Limb (tissue), 2 donors: ENCODE results near the gene FOXP1.

Experiments
- DNase-seq, 2 donors: peaks; one replicate each; pipeline ENCODE4 v3.0.0-alpha.2; 2016; ENCODE audit errors: extremely low spot score in 2 of 2

Gene FOXP1

DNA sequence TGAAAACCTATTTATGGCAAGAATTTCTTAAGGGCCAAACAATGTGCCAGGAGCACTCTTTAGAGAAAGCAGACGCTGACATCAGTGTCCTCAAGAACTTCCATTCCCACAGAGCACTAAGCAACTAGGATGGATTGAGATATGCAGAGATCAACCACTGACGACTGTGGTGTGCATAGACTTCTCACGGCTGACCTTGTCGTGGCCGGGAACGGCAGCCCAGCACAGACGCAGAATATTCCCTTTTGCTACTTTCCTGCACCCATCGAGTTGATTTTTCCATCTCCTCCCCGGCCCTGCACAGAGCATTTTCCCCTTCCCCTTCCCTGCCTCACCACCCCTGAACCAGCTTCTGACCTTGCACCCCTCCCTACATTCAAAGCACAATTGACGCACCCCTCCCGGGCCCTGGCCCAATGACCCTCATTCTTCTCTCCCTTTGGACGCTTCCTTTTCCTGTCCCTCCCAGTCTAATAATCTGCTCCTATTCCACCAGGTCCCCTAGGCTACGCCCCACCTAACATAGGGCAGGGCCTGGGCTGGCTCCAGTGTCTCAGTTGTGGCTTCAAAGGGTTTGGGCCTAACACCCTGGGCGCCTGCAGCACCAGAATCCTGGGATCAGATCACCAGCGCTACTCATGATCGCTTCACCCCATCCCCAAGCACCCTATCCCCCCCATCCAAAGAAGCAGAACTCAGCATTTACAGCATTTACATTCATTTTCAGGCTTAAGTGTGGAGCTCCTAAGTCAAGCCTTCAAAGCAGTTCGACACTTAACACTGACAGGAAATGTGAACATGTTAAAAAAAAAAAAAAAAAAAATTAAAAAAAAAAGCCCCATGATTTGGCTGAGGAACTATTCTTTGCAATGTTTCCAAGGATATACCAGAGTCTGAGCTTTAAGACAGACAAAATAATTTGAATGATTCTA lies 151.2 kb downstream of the FOXP1 start:
- DNase-seq, result no peak

GRCh38 chr3:71430941-71431552 lies 152.5 kb downstream of the FOXP1 start:
- DNase-seq, result no peak

GRCh38 chr3:71429597-71429988 lies 153.9 kb downstream of the FOXP1 start:
- no peak for DNase-seq

- DNase-seq, result peak in 1 of 2 donors; percentile 55
Observed at GRCh38 chr3:71428841-71429596, 154.5 kb downstream of the FOXP1 start.

GRCh38 chr3:71425491-71426071 lies 157.9 kb downstream of the FOXP1 start:
- no peak for DNase-seq

DNA sequence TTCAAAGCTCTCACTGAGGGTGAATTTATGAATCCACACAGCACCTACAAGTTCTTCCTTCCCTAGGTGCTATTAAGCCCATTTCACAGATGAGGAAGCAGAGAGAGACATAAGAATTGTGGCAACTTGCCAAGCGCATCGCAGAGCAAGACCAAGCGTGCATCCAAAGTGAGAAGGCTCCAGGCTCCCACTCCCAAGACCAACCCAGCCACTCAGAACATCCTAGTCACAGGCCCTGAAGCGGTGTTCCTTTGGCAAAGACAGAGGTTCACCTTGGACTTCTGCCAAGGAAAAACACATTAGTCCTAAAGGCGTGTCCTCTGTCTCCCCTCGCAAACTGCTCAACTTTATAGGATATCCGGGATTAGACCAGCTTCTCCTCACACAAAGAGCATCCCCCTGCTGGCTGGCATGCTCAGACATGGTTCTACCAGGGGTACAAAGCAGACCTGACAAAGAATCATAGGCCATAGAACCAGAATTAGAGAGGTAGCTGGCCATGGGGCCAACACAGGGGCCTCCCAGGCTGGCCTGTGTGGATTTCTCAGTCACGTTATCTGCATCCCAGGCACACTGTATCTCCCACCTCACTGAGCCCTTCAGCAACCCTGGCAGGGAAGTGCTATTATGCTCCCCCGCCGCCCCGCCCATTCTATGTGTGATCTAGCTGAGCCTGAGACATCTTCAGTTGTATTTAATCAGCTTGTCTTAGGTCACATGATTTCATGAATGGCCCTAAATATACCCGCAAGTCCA lies 160.2 kb downstream of the FOXP1 start:
- DNase-seq, result peak in 1 of 2 donors; percentile 50

- DNase-seq, result no peak
Observed at GRCh38 chr3:71421820-71422566, 161.5 kb downstream of the FOXP1 start.

- DNase-seq, result no peak
Observed at GRCh38 chr3:71421475-71421819, 162.1 kb downstream of the FOXP1 start.

GRCh38 chr3:71419369-71419768 lies 164.2 kb downstream of the FOXP1 start:
- no peak for DNase-seq

GRCh38 chr3:71417791-71418190 lies 165.7 kb downstream of the FOXP1 start:
- DNase-seq, result no peak

- no peak for DNase-seq
Observed at GRCh38 chr3:71416876-71417275, 166.7 kb downstream of the FOXP1 start.

DNA sequence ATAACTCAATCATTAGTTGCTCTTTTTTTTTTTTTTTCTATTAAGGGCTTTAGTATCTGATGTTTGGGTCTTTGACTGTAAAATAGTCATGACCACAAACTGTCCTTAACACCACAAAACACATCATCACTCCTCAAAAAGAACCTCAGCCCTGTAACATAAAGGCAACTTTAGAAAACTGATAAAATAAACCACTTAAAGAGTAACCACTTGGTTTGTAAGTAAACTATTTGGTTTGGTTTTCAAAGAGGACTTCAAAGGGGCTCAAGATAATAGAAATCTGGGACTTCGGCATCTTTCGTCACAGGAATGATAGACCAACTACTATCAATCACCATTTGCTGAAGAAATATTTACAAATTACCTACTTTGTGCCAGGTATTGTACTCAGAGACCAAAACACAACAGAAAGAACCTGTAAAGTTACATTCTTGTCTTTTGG lies 167.8 kb downstream of the FOXP1 start:
- no peak for DNase-seq

DNA sequence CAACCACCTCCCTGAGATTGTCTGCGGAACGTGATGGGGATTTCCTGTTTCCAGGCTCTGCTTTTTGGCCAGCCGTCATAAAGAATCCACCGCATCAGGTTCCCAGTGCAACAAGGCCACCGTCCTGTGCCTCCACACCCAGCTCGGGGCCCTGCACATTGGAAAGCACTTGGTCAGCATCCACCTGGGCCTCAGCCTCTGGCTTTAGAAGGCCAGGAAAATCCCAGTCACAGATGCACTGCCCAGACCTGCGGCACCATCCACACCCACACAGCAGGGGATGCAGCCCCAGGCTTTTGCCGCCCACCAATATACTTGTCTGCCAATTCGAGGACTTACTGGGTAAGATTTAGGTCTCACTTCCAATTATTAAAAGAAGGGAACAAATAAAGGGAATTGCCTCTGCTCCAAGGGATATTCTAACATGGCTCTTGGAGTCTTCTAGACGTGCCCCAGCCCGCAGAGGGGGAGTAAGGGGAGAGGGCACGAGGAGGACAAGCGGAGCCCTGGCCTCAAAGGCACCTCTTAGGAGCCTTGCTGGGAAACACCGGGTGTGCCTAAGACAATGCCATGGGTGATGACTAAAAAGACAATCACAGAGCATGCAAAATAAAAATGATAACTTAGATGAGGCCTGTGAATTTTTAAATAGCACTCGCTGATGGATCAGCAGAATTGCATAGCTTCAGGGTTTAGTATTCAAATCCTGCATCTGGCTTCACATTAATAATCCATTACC lies 169.2 kb downstream of the FOXP1 start:
- no peak for DNase-seq

GRCh38 chr3:71413572-71413971 lies 170.0 kb downstream of the FOXP1 start:
- no peak for DNase-seq

- DNase-seq, result no peak
Observed at GRCh38 chr3:71409352-71409751, 174.2 kb downstream of the FOXP1 start.

DNA sequence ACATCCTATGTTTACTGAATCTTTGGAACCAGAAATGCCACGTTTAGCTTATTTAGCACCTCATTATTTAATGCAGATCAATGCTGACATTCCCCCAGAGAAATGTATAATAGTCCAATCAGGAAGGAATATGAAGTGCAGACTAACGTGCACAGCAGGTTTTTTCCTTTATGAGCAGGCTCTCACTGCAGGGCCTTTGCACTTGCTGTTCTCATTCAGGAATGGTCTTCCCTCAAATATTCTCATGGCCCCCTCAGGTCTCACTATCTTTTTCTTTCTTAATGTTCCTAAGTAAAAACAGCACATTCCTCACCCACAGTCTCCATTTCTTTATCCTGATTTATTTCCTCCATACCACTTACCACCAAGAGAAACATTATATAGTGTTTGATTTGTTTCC lies 174.6 kb downstream of the FOXP1 start:
- no peak for DNase-seq

DNA sequence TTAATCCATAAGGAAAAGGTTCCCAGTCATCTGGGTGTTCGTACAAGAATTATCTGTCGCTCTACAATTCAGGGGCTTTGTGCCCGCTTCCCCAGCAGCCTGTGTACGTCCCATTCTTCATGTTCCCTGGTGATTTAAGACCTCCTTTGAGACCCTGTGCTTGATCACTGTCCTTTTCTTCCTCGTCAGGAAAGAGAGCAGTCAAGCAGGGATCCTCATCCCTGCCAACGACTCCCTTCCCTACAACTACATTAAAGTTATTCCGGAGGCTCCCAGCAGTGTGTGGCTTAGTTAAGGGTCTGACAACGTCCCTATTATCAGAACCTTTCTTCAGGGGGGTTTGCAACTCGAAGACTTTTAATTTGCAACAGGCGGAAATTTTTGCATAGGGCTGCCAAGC lies 175.7 kb downstream of the FOXP1 start:
- no peak for DNase-seq

DNA sequence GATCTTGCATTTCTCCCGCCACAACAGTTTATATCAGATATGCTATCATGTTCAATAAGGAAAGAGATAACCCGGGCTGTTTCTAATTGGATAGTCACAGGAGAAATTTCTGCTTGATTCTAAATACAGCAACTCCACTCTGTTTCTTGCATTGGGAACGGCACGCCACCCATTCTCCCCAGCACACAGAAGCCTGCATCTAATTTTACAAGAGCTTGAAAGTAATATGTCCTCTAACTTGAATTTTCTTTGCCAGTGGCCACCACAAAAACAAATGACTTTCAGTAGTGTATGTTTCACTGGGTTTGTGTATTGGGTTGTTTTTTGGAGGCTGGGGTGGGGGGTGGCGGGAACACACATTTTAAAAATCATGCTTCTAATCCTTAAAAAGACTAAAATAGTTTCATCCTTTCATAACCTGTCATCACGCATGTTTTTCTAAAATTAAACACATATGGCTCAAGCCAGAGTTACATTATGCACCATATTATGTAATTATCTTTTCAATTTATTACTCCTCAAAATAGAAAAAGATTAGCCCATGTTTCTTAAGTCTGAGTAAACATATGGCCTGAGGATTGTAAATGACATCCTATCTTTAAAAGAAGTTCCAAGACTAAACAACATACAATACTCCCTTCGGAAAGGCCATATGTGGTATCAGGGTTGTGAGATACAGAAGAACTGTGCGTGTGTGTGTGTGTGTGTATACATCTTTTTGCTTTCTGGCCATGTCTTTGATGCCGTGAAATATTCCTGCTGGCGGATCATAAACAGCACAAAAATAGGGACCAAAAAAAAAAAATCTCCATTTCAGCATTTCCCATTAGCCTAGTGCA lies 176.3 kb downstream of the FOXP1 start:
- DNase-seq, result no peak

- DNase-seq, result no peak
Observed at GRCh38 chr3:71402911-71403310, 180.6 kb downstream of the FOXP1 start.
